ENCODE measurements around the gene RELA. TPM values are rescaled to one million over a fixed set of nuclear protein-coding genes. Genes with fewer than 3 reads are reported as not detected.

RELA gene
- total and polyA plus RNA-seq, 12 donors, result 28.9 to 55.2 (median 38.7) TPM

- DNase-seq (no peak), ATAC-seq (no peak)
- intact Hi-C loops (cut with DNase I), result no loop called here
- peaks cover 23 to 59% (median 41%) of the 10 kb centered on the region in 9 donors for H3K4me1 ChIP-seq
- H3K27me3 ChIP-seq, result peaks cover 0 to 8% (median 0%) of the 10 kb centered on the region in 7 donors
- H3K4me3 ChIP-seq, result no peak overlapping the region
- 91% methylated on average over 16 of the region's 16 CpGs for WGBS, 2 donors
- no peaks in the 10 kb centered on the region for H3K9me3 ChIP-seq
- peaks cover 2 to 82% (median 24%) of the 10 kb centered on the region in 9 donors for H3K36me3 ChIP-seq
- H3K27ac ChIP-seq, result peak overlapping the region in 7 of 10 donors; percentile 13 to 97 (median 95)
- TF ChIP-seq, protein P1, sequence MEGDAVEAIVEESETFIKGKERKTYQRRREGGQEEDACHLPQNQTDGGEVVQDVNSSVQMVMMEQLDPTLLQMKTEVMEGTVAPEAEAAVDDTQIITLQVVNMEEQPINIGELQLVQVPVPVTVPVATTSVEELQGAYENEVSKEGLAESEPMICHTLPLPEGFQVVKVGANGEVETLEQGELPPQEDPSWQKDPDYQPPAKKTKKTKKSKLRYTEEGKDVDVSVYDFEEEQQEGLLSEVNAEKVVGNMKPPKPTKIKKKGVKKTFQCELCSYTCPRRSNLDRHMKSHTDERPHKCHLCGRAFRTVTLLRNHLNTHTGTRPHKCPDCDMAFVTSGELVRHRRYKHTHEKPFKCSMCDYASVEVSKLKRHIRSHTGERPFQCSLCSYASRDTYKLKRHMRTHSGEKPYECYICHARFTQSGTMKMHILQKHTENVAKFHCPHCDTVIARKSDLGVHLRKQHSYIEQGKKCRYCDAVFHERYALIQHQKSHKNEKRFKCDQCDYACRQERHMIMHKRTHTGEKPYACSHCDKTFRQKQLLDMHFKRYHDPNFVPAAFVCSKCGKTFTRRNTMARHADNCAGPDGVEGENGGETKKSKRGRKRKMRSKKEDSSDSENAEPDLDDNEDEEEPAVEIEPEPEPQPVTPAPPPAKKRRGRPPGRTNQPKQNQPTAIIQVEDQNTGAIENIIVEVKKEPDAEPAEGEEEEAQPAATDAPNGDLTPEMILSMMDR (IDR thresholded peaks at IDR 0.05), result no peak
These were observed 12.8 kb downstream of the RELA start for GRCh38 chr11:65649656-65650546.

DNA sequence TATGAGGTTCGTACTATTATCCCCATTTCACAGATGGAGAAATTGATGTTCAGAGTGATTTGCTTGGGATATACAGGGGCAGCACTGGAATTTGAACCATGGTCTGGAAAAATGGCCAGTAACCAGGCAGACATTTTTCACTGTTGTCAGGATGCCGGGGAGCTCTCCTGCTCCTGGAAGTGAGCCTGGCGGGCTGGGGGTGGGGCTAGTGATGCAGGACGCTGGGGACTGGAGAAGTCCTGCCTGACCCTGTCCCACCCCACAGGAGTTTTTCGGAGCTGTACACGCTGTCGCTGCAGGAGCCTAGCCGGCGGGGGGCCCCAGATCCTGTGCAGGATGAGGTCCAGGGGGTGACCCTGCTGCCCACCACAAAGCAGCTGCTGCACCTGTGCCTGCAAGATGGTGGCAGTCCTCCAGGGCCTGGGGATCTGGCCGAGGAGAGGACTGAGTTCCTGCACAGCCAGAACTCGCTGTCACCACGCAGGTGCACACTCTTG is 13.7 kb downstream of the RELA start:
- Histone ChIP-seq H3K4me1 (peaks cover 18 to 50% (median 32%) of the 10 kb centered on the region in 9 donors), H3K36me3 (peaks cover 2 to 82% (median 15%) of the 10 kb centered on the region in 9 donors)

DNA sequence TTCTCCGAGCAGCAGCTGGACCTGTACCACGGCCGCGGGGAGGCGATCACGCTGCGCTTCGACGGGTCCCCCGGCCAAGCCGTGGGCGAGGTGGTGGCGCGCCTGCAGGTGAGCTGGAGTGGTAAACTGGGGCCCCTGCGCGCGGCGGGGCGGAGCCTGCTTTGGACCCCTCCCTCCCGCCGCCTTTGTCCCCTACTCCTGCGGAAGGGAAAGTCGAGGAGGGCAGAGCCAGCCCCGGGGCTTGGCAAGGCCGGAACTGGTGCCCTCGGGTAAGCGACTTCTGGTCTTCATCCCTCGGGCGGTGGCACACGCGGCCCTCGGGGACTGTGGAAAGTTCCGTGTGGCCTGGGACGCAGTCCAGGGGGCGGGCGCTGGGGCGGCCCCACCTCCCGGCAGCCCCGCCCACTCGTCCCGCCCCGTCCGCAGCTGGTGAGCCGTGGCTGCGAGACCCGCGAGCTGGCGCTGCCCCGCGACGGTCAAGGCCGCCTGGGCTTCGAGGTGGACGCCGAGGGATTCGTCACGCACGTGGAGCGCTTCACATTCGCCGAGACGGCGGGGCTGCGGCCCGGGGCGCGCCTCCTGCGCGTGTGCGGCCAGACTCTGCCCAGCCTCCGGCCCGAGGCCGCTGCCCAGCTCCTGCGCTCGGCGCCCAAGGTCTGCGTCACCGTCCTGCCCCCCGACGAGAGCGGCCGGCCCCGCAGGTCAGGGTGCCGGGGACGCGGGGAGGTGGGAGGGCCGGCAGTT is 15.6 kb downstream of the RELA start:
- DNase-seq (no peak), ATAC-seq (peak in 2 of 8 donors; percentile 9 to 24)
- no peaks in the 10 kb centered on the region for H3K9me3 ChIP-seq
- peaks cover 10 to 35% (median 23%) of the 10 kb centered on the region in 9 donors for H3K4me1 ChIP-seq
- 42 to 61% methylated on average over 71 to 87 of the region's 87 CpGs for WGBS, 2 donors
- peaks cover 0 to 8% (median 0%) of the 10 kb centered on the region in 7 donors for H3K27me3 ChIP-seq
- peaks cover 2 to 95% (median 14%) of the 10 kb centered on the region in 9 donors for H3K36me3 ChIP-seq
- intact Hi-C loops (cut with DNase I), result no loop called here
- H3K4me3 ChIP-seq, result peak overlapping the region in 1 of 10 donors; percentile 1
- H3K27ac ChIP-seq, result no peak overlapping the region
- TF ChIP-seq, protein P1 (IDR thresholded peaks at IDR 0.05), result no peak

More for the DNA sequence above, 13.7 kb downstream of the RELA start:
- DNase-seq (no peak), ATAC-seq (no peak)
- WGBS, 2 donors, result 64 to 67% methylated on average over 12 of the region's 12 CpGs
- TF ChIP-seq, protein P1 (IDR thresholded peaks at IDR 0.05), result no peak
- H3K9me3 ChIP-seq, result no peaks in the 10 kb centered on the region
- peak overlapping the region in 1 of 10 donors; percentile 26 for H3K27ac ChIP-seq
- intact Hi-C loops (cut with DNase I), result no loop called here
- H3K27me3 ChIP-seq, result peaks cover 0 to 8% (median 0%) of the 10 kb centered on the region in 7 donors
- H3K4me3 ChIP-seq, result no peak overlapping the region
